ENCODE data around the gene BNIP3. TPM values are rescaled to one million over a fixed set of nuclear protein-coding genes. Genes with fewer than 3 reads are reported as not detected.

The BNIP3 gene
- total RNA-seq, 1 experiment from 2014 or later = 129 TPM

DNA sequence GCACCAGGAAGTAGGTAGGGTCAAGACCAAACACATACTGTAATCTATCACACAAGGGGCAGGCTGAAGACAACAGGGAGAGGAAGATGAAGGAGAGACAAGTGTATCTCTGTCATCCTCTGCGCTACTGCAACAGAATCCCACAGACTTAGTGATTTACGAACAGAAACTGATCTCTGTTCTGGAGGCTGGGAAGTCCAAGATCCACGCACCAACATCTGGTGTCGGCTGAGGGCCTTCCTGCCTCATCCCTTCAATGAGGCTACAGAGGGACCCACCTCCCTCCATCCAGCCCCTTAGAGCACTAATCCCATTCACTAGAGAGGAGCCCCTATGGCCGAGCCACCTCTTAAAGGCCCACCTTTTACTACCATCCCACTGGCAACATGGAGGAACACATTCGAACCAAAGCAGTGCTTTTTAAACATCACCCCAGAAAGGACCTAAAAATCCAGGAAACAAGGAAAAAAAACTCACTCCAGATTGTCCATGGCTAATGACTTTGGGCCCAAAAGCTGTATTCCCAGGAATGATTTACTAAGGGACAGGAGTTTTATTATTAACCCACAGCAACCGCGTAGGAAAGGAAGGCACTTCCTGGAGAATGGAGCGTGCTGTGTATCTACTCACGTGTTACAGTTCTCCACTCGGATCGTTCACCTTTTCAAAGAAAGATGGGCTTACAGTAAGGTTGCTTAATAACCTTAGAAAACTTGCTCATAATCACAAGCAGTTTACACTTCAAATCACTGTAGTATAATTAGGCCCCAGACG is 4.2 kb downstream of the BNIP3 start:
- no peak for DNase-seq
- no peak overlapping the region for H3K4me3 ChIP-seq (ENCODE audit: insufficient read depth, low read depth, low read length)

DNA sequence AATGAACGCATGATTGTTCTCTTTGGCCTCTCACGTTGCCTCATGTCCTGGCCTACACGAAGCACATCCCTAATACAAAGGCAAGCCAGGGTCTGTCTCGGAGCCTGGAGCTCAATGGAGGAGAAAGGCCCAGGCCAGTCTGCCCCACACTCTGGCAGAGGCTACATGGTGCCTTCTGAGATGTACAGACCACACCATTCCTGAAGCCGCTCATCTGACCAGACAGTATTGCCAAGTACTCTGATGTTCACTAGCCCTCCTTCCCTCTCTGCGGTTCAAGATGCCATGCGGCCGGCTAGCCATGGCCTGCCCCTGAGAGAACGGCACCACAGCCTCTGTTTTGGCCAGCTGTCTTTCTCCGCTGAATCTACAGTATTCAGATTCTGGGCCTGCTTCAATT is 5.9 kb downstream of the BNIP3 start:
- Histone ChIP-seq H3K36me3 (replicated peaks; ENCODE audit: control insufficient read depth, insufficient read depth, low read length) (no peaks in the 10 kb centered on the region; the same call in 1 of the 2 replicates), H3K27me3 (ENCODE audit: control insufficient read depth, insufficient read depth, low read length) (no peaks in the 10 kb centered on the region; the same call in 1 of the 2 replicates), H3K4me3 (ENCODE audit: insufficient read depth, low read depth, low read length) (no peak overlapping the region)
- DNase-seq = no peak

More for the DNA sequence above, 4.2 kb downstream of the BNIP3 start:
- Histone ChIP-seq H3K36me3 (replicated peaks; ENCODE audit: control insufficient read depth, insufficient read depth, low read length) (no peaks in the 10 kb centered on the region; the same call in 1 of the 2 replicates), H3K27me3 (ENCODE audit: control insufficient read depth, insufficient read depth, low read length) (peaks cover 8% of the 10 kb centered on the region)

DNA sequence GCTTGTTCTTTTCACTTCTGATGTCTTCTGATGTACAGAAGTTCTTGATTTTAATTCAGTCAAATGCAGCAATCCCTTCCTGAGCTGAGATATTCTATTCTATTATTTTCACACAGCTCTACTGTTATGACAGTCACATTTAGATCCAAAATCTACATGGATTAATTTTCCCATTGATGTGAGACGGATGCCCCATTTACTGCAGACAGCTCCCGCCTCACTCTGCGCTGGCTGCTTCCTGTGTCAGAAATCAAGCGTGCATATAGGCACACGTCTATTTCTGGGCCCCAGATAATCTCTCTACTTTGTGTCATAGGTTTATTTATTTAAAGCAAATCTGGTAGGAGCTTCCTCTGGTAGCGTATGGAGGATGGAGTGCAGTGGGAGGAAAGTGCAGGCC is 6.7 kb downstream of the BNIP3 start:
- Histone ChIP-seq H3K4me3 (ENCODE audit: insufficient read depth, low read depth, low read length) (no peak overlapping the region), H3K36me3 (replicated peaks; ENCODE audit: control insufficient read depth, insufficient read depth, low read length) (peaks cover 3% of the 10 kb centered on the region), H3K27me3 (ENCODE audit: control insufficient read depth, insufficient read depth, low read length) (no peaks in the 10 kb centered on the region)
- DNase-seq = no peak

DNA sequence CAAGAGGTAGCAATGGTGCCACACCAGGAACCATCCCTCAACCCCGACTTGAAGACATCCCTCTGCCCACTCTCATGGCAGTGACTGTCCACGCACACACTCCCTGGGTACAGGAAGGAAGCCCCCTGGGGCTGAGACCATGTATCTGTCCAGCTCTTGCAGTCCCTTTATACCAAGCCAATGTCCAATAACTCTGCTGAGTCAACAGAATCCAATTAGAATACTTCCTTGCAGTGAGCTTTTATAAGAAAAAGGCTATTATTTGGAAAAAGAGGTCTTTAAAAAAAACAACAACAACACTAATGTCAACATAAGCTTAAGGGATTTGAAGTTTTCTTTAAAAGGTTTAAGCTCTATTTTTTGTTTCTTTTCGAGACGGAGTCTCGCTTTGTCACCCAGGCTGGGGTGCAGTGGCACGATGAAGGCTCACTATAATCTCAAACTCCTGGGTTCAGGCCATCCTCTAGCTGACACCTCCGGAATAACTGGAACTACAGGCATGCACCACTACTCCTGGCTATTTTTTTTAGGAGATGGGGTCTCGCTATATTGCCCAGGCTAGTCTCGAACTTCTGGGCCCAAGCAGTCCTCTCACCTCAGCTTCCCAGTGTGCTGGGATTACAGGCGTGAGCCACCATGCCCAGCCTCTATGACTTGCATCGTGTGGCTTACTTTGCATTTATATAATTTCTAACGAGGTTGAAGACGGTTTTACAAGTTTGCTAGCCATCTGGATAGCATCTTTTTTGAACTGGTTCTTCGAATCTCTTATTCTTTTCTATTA is 7.5 kb downstream of the BNIP3 start:
- Histone ChIP-seq H3K36me3 (replicated peaks; ENCODE audit: control insufficient read depth, insufficient read depth, low read length) (peaks cover 3% of the 10 kb centered on the region), H3K4me3 (ENCODE audit: insufficient read depth, low read depth, low read length) (no peak overlapping the region), H3K27me3 (ENCODE audit: control insufficient read depth, insufficient read depth, low read length) (no peaks in the 10 kb centered on the region)
- no peak for DNase-seq

DNA sequence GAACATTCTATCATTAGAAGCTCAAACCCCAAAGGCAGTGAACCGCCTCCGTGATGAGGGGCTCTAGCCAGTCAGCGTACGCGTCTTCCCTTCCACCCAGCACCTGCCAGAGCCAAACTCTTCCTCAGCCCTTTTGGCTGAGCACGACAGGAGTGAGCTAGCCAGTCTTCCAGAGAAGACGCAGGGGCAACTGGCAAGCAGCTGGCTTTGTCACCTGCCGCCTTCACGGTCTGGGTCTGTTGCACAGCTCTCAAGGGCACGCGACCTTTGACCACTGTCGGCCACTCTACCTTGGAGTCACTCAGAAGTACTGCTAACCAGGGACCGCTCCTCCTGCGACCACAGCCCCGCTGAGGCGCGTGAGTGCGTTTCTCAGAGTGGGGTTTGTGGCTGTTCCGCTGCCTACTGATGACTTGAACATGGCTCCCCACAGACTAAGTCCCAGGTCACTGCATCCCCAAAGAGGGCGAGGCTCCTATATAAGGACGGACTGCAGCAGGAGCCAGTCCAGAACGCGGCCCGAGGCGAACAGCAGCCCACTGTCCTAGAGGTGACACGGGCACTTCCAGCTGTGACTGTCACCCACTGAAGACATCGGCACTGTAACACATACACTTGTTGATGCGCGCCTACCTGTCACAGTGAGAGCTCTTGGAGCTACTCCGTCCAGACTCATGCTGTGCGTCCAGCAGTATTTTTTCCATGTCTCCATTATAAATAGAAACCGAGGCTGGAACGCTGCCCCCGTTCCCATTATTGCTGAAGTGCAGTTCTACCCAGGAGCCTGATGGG is 8.4 kb downstream of the BNIP3 start:
- H3K36me3 ChIP-seq (replicated peaks; ENCODE audit: control insufficient read depth, insufficient read depth, low read length) = peaks cover 8% of the 10 kb centered on the region
- H3K27me3 ChIP-seq (ENCODE audit: control insufficient read depth, insufficient read depth, low read length) = no peaks in the 10 kb centered on the region
- H3K4me3 ChIP-seq (ENCODE audit: insufficient read depth, low read depth, low read length) = no peak overlapping the region
- peak; percentile 38 for DNase-seq

DNA sequence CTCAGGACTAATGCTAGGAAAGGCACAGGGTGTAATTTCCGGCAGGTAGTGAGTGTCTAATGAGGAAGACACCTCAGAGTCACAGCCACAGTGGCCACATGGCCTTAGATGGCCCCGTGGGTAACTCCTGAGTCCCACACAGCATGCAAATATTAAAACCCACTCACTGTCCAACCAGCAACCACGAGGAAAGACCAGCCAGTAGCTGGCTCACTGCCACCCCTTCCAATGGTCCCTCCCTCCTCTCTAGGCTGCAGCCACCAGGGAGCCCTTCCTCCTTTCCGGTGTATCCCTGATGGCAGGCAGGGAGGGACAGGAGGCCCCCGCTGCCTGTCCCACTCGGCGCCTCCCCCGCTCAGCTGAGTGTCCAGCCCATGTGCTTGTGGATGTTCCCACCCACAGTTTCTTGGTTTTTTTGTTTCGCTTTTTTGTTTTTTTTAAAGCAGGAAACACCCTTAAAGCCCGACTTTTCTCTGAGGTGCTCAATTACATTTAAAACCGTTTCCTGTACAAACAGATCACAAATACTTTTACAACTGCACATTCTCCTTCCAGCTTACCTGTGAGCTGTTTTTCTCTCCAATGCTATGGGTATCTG is 9.2 kb downstream of the BNIP3 start:
- no peak for DNase-seq
- Histone ChIP-seq H3K27me3 (ENCODE audit: control insufficient read depth, insufficient read depth, low read length) (no peaks in the 10 kb centered on the region), H3K4me3 (ENCODE audit: insufficient read depth, low read depth, low read length) (no peak overlapping the region), H3K36me3 (replicated peaks; ENCODE audit: control insufficient read depth, insufficient read depth, low read length) (peaks cover 8% of the 10 kb centered on the region)

DNA sequence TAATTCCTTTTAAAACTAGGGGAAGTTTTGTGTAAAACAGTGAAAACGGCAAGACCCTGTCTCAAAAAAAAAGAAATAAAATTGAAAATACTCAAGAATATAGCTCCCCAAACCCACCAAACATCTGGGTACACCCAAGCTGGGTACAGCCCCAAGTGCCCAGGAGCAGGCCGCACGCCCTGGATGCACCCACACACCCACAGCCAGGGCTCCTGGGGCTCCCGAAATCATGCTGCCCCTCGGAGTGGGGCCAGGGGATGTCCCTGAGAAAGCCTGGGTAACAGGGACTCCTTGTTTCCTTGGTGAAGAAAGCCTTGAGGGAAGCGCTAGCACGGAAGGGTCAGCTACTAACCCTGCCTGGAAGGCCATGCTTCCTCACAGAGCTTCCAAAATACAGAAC is 10.1 kb downstream of the BNIP3 start:
- Histone ChIP-seq H3K36me3 (replicated peaks; ENCODE audit: control insufficient read depth, insufficient read depth, low read length) (peaks cover 8% of the 10 kb centered on the region), H3K27me3 (ENCODE audit: control insufficient read depth, insufficient read depth, low read length) (no peaks in the 10 kb centered on the region), H3K4me3 (ENCODE audit: insufficient read depth, low read depth, low read length) (no peak overlapping the region)
- no peak for DNase-seq

DNA sequence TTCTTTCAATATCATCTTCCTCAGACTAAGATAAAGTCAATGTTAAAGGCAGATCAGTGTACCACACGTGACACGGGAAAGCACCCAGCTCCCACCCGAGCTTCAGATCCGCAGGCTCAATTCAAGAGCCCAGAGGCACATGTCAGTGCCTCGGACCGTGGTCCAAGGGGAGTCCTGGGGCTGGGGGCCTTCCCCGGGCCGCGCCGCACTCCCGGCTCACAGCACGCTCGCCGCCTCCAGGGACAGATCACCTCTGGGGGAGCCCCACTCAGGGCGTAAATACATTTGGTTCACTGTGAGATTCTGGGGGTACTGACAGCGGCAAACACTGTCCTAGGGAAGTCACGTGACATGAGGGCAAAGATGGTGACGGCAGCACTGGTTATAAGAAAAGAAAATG is 10.8 kb downstream of the BNIP3 start:
- H3K27me3 ChIP-seq (ENCODE audit: control insufficient read depth, insufficient read depth, low read length) = no peaks in the 10 kb centered on the region
- H3K4me3 ChIP-seq (ENCODE audit: insufficient read depth, low read depth, low read length) = no peak overlapping the region
- no peak for DNase-seq
- H3K36me3 ChIP-seq (replicated peaks; ENCODE audit: control insufficient read depth, insufficient read depth, low read length) = peaks cover 8% of the 10 kb centered on the region

DNA sequence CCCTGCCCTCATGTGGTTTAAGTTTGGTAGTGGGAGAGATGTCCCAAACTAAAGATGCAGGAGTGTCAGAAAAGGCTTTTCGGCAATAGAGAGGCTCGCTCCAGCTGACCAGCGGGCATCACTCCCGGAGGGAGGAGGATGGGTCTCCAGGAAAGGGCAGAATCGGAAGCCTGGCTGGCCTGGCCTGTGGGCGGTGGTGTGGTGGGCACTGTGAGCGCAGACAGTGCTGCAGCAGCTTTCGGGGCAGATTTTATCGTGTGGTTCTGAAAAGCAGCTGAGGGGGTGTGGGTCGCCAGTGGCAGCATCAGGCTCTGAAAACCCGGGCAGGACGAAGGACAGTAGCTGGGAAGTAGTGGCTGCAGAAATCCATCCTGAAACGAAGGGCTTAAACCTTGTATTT is 12.8 kb downstream of the BNIP3 start:
- H3K4me3 ChIP-seq (ENCODE audit: insufficient read depth, low read depth, low read length) = no peak overlapping the region
- peaks cover 8% of the 10 kb centered on the region for H3K36me3 ChIP-seq (replicated peaks; ENCODE audit: control insufficient read depth, insufficient read depth, low read length)
- no peaks in the 10 kb centered on the region for H3K27me3 ChIP-seq (ENCODE audit: control insufficient read depth, insufficient read depth, low read length)
- no peak for DNase-seq

DNA sequence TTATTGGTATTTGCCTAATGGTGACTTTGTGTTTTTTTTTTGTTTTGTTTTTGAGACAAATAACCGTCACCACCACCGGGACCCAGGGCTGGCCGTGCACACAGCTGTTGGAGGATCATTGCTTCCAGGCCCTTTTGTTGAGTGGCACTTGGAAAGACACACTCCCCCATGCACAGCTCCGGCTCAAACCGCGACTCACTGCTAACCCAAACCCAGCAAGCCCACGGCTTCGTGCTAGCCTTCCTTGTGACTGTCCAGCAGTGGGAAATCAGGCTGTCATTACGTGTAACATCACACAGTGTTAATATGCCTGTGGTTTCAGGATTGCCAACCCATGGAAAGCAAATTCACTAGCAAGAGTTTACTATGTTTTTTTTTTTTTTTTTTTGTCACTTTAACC is 17.4 kb downstream of the BNIP3 start:
- H3K36me3 ChIP-seq (replicated peaks; ENCODE audit: control insufficient read depth, insufficient read depth, low read length) = peaks cover 5% of the 10 kb centered on the region
- DNase-seq = no peak
- no peaks in the 10 kb centered on the region for H3K27me3 ChIP-seq (ENCODE audit: control insufficient read depth, insufficient read depth, low read length)
- H3K4me3 ChIP-seq (ENCODE audit: insufficient read depth, low read depth, low read length) = no peak overlapping the region

DNA sequence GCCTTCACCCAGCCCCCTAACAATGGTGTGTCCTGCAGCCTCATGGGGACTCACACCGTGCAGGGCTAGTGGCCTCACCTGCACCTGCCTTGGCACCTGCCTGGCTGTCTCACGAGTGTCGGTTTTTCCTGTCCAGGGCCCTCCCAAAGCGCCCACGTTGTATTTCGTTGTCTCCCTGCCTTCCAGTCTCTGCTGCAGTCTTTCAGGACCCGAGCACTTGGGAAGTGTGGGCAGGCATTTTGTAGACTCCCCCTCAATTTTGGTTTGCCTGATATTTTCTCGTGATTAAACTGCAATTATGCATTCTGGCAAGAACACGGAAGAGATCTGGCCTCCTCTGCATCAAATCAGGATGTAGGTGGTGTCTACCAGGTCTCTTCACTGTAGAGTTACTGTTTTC is 17.9 kb downstream of the BNIP3 start:
- no peaks in the 10 kb centered on the region for H3K27me3 ChIP-seq (ENCODE audit: control insufficient read depth, insufficient read depth, low read length)
- H3K36me3 ChIP-seq (replicated peaks; ENCODE audit: control insufficient read depth, insufficient read depth, low read length) = peaks cover 2% of the 10 kb centered on the region; the same call in 1 of the 2 replicates
- no peak overlapping the region for H3K4me3 ChIP-seq (ENCODE audit: insufficient read depth, low read depth, low read length)
- DNase-seq = no peak

DNA sequence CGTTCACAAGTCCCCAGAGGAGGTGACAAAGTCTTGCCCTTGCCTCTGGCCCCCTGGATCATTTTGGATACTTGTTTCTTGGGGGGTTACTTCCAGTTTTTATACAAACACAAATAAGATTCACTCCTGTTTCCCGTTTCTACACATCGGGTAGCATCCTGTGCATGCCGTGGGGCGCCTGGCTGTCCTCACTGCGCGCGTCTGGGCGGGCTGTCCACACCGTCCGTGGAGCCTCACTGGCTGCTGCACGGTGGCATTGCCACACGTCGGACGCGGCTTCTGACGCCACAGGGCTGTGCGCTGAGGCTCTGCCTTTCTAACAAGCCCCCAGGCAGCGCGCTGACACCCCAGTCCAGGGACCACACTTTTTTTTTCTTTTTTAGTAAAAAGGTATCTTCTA is 18.4 kb downstream of the BNIP3 start:
- Histone ChIP-seq H3K4me3 (ENCODE audit: insufficient read depth, low read depth, low read length) (no peak overlapping the region), H3K36me3 (replicated peaks; ENCODE audit: control insufficient read depth, insufficient read depth, low read length) (peaks cover 2% of the 10 kb centered on the region; the same call in 1 of the 2 replicates), H3K27me3 (ENCODE audit: control insufficient read depth, insufficient read depth, low read length) (no peaks in the 10 kb centered on the region)
- DNase-seq = no peak

DNA sequence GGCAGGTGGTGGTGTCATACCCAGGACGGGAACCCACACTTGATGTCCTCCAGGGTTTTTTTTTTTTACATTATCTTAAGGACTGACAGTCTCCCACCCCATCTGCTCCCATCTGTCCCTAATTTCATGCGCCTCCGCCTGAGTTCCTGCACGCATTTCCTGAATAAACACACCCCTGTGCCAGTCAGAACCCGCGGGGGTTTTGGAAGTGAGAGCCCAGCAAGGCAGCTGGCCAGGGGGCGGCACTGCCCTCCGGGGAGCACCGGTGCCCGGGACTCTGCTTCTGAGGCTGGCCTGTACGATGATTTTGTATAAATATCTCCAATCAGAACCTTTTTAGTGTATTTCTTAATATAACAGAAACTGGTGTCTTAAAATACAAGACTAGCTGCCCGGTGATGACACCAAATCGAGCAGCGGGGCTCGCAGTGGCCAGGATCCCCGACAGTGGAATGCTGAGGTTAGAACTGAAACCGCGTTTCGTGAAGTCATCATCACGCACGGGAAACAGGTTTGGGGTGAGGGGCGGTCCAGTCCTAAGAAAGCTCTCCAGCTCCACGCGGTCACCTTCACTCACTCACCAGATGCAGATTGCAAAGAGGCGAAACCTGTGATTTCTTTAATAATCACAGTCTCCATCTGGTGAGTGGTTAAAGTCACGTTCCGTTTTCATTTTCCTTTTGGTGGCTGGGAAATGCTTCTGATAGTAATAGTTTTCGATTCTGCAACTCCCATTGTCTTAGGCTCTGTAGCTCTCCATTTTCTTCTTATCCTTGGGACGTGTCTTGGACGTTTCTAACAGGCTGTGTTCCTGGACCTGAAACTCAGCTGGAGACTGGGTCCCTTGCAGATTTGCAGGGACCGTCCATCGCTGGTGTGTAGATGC is 19.7 kb downstream of the BNIP3 start:
- H3K4me3 ChIP-seq (ENCODE audit: insufficient read depth, low read depth, low read length) = no peak overlapping the region
- H3K27me3 ChIP-seq (ENCODE audit: control insufficient read depth, insufficient read depth, low read length) = no peaks in the 10 kb centered on the region
- DNase-seq = no peak
- H3K36me3 ChIP-seq (replicated peaks; ENCODE audit: control insufficient read depth, insufficient read depth, low read length) = peaks cover 6% of the 10 kb centered on the region

Data from H7 (cell line).